Measurements from ENCODE around the gene PRRG3.

PRRG3 gene

DNA sequence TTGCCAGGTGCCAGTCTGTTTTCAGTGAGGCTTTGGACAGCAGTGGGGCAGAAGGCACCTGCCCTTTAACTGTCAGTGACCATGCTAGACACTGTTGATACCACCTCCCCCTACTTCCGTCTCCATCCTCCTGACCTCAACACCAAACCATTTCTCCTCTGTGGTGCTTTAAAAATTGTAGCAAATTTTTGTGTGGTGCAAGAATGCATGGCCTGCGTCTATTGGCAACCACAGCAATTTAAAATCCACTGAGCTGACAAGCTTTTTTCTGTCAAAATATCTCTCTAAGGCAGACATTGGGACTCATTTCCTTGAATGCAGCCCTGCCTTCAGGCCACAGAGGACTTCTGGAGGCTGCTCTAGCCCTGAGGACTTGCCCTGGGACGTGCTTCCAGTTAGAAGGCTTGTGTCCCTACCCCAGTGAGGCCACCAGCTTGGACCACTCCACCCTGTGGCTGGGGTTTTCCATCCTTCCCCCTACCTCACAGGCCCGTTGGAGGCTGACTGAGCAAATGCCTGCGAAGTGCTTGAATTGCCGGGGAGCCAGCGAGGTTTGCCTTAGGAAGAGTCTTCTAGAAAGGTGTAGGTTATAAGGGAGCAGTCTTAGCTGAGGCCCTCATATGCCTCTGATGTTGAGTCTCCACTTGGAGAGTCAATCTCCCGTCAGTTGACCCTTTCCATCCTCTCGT, 6.9 kb downstream of the PRRG3 start:
- no peak for TF ChIP-seq POLR2AphosphoS5 (IDR thresholded peaks at IDR 0.05; ENCODE audit: borderline replicate concordance, low read depth, low read length)
- no peak for TF ChIP-seq EZH2 (IDR thresholded peaks at IDR 0.05)
- no peak for TF ChIP-seq FOXP2 (optimal IDR thresholded peaks at IDR 0.05; ENCODE audit: control extremely low read depth, extremely low read length, insufficient read depth)
- no peak overlapping the region for H3K4me3 ChIP-seq
- no peaks in the 10 kb centered on the region for H3K36me3 ChIP-seq (ENCODE audit: insufficient read depth, low read length)
- H3K9ac ChIP-seq (ENCODE audit: insufficient read length), result no peak overlapping the region
- DNase-seq (ENCODE audit: low read depth, low spot score), result no peak
- H3K9me3 ChIP-seq (ENCODE audit: low read depth, low read length), result no peaks in the 10 kb centered on the region
- no peak overlapping the region for H3K27ac ChIP-seq

GRCh38 chrX:151702741-151703340, 7.6 kb downstream of the PRRG3 start:
- Histone ChIP-seq H3K4me3 (no peak overlapping the region), H3K36me3 (ENCODE audit: insufficient read depth, low read length) (no peaks in the 10 kb centered on the region), H3K9ac (ENCODE audit: insufficient read length) (no peak overlapping the region), H3K9me3 (ENCODE audit: low read depth, low read length) (no peaks in the 10 kb centered on the region), H3K27ac (no peak overlapping the region)
- TF ChIP-seq FOXP2 (optimal IDR thresholded peaks at IDR 0.05; ENCODE audit: control extremely low read depth, extremely low read length, insufficient read depth) (no peak), POLR2AphosphoS5 (IDR thresholded peaks at IDR 0.05; ENCODE audit: borderline replicate concordance, low read depth, low read length) (no peak), EZH2 (IDR thresholded peaks at IDR 0.05) (no peak)
- DNase-seq (ENCODE audit: low read depth, low spot score), result no peak

GRCh38 chrX:151703487-151703886, 8.2 kb downstream of the PRRG3 start:
- DNase-seq (ENCODE audit: low read depth, low spot score), result no peak
- TF ChIP-seq FOXP2 (optimal IDR thresholded peaks at IDR 0.05; ENCODE audit: control extremely low read depth, extremely low read length, insufficient read depth) (no peak), POLR2AphosphoS5 (IDR thresholded peaks at IDR 0.05; ENCODE audit: borderline replicate concordance, low read depth, low read length) (no peak), EZH2 (IDR thresholded peaks at IDR 0.05) (no peak)

GRCh38 chrX:151704041-151704663, 8.9 kb downstream of the PRRG3 start:
- no peak for DNase-seq (ENCODE audit: low read depth, low spot score)
- no peak for TF ChIP-seq EZH2 (IDR thresholded peaks at IDR 0.05)
- Histone ChIP-seq H3K9ac (ENCODE audit: insufficient read length) (no peak overlapping the region), H3K36me3 (ENCODE audit: insufficient read depth, low read length) (no peaks in the 10 kb centered on the region), H3K27ac (no peak overlapping the region), H3K9me3 (ENCODE audit: low read depth, low read length) (no peaks in the 10 kb centered on the region), H3K4me3 (no peak overlapping the region)

More at GRCh38 chrX:151703487-151703886, 8.2 kb downstream of the PRRG3 start:
- H3K27ac ChIP-seq, result no peak overlapping the region
- no peaks in the 10 kb centered on the region for H3K9me3 ChIP-seq (ENCODE audit: low read depth, low read length)
- no peaks in the 10 kb centered on the region for H3K36me3 ChIP-seq (ENCODE audit: insufficient read depth, low read length)
- no peak overlapping the region for H3K4me3 ChIP-seq
- no peak overlapping the region for H3K9ac ChIP-seq (ENCODE audit: insufficient read length)

DNA sequence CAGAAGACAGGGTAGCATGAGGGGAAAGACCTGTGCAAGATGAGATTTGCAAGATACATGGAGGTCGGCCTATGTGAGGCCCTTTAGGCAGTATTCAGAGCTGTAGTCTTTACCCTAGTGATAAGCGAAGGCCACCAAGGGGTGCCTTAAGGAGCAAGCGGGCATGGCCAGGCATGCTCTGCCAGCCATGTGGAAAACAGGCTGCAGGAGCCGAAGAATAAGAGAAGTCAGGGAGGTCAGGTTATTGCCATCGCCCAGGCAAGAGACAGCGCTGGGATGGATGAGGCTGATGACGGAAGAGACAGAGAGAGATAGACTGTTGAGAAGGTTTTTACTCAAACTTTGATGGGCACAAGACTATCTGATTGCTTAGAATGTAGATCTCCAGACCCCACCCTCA, 13.6 kb downstream of the PRRG3 start:
- H3K9me3 ChIP-seq (ENCODE audit: low read depth, low read length), result no peaks in the 10 kb centered on the region
- no peak overlapping the region for H3K4me3 ChIP-seq
- no peak for DNase-seq (ENCODE audit: low read depth, low spot score)
- no peak overlapping the region for H3K27ac ChIP-seq
- TF ChIP-seq EZH2 (IDR thresholded peaks at IDR 0.05) (no peak), FOXP2 (optimal IDR thresholded peaks at IDR 0.05; ENCODE audit: control extremely low read depth, extremely low read length, insufficient read depth) (no peak), POLR2AphosphoS5 (IDR thresholded peaks at IDR 0.05; ENCODE audit: borderline replicate concordance, low read depth, low read length) (no peak)
- H3K36me3 ChIP-seq (ENCODE audit: insufficient read depth, low read length), result no peaks in the 10 kb centered on the region
- no peak overlapping the region for H3K9ac ChIP-seq (ENCODE audit: insufficient read length)

GRCh38 chrX:151710457-151710856, 15.2 kb downstream of the PRRG3 start:
- no peak overlapping the region for H3K27ac ChIP-seq

DNA sequence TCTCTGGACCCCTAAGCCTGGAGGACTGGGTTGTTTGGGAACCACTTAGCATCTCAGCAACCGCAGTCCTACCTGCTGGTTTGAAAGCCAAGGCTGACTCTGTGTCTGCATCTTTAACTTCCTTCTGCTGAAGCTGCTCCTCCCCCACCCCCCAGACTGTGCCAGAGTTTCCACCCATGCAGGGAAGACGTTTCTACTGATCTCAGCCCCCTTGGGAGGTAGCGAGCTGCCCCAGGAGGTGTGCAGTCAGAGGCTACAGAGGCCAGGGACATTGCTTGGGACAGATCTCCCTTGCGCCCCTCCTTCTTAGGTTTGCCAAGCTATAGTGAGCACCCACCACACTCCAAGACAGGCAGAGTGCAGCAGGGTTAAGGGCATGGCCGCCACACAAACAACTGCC, 15.9 kb downstream of the PRRG3 start:
- H3K27ac ChIP-seq, result no peak overlapping the region
- no peak for TF ChIP-seq EZH2 (IDR thresholded peaks at IDR 0.05)
- no peak for TF ChIP-seq POLR2AphosphoS5 (IDR thresholded peaks at IDR 0.05; ENCODE audit: borderline replicate concordance, low read depth, low read length)
- TF ChIP-seq FOXP2 (optimal IDR thresholded peaks at IDR 0.05; ENCODE audit: control extremely low read depth, extremely low read length, insufficient read depth), result no peak

More at GRCh38 chrX:151710457-151710856, 15.2 kb downstream of the PRRG3 start:
- no peak for TF ChIP-seq EZH2 (IDR thresholded peaks at IDR 0.05)
- no peak for TF ChIP-seq POLR2AphosphoS5 (IDR thresholded peaks at IDR 0.05; ENCODE audit: borderline replicate concordance, low read depth, low read length)
- TF ChIP-seq FOXP2 (optimal IDR thresholded peaks at IDR 0.05; ENCODE audit: control extremely low read depth, extremely low read length, insufficient read depth), result no peak
- no peak for DNase-seq (ENCODE audit: low read depth, low spot score)
- no peaks in the 10 kb centered on the region for H3K36me3 ChIP-seq (ENCODE audit: insufficient read depth, low read length)
- no peaks in the 10 kb centered on the region for H3K9me3 ChIP-seq (ENCODE audit: low read depth, low read length)
- no peak overlapping the region for H3K9ac ChIP-seq (ENCODE audit: insufficient read length)
- H3K4me3 ChIP-seq, result no peak overlapping the region

DNA sequence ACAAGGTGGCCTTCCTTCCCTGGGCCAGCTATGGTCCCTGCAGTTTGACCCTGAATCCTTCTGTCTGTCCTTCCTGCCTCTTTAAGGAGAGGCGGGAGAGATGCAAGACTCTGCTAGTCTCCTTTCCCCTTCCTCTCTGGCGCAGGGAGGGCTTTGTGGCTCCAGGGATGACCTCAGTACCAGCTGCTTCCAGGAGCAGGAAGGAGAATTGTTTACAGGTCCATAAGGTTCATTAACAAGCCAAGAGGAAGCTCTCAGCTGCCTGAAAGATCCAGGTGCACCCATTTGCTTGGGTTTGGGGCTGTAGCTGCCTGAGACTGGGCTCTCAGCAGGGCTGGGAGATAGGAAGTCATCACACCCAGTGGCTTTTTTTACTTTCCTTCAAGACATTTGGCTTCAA, 16.5 kb downstream of the PRRG3 start:
- H3K9me3 ChIP-seq (ENCODE audit: low read depth, low read length), result no peaks in the 10 kb centered on the region
- H3K4me3 ChIP-seq, result no peak overlapping the region
- H3K36me3 ChIP-seq (ENCODE audit: insufficient read depth, low read length), result no peaks in the 10 kb centered on the region
- H3K27ac ChIP-seq, result no peak overlapping the region
- H3K9ac ChIP-seq (ENCODE audit: insufficient read length), result no peak overlapping the region
- DNase-seq (ENCODE audit: low read depth, low spot score), result no peak
- TF ChIP-seq FOXP2 (optimal IDR thresholded peaks at IDR 0.05; ENCODE audit: control extremely low read depth, extremely low read length, insufficient read depth) (no peak), EZH2 (IDR thresholded peaks at IDR 0.05) (no peak), POLR2AphosphoS5 (IDR thresholded peaks at IDR 0.05; ENCODE audit: borderline replicate concordance, low read depth, low read length) (no peak)

More for the DNA sequence above, 15.9 kb downstream of the PRRG3 start:
- no peak overlapping the region for H3K4me3 ChIP-seq
- H3K36me3 ChIP-seq (ENCODE audit: insufficient read depth, low read length), result no peaks in the 10 kb centered on the region
- H3K9me3 ChIP-seq (ENCODE audit: low read depth, low read length), result no peaks in the 10 kb centered on the region
- DNase-seq (ENCODE audit: low read depth, low spot score), result no peak
- H3K9ac ChIP-seq (ENCODE audit: insufficient read length), result no peak overlapping the region

All from SK-N-MC (cell line).